Heart left ventricle (tissue), 16 donors: ENCODE results near the gene HIPK2. TPM values are rescaled to one million over a fixed set of nuclear protein-coding genes. Genes with fewer than 3 reads are reported as not detected.

Experiments
- ATAC-seq, 4 donors: fragments of 200-7000 bp; cut with Tn5 transposase; one replicate each; pipeline ENCODE4 v1.9.1; 2020 to 2022; ENCODE audit warnings: moderate library complexity in 4 of 4, mild to moderate bottlenecking in 3 of 4, moderate number of reproducible peaks in 1 of 4
- DNase-seq, 5 donors: peaks; one replicate each; pipeline ENCODE4 v3.0.0-alpha.2; 2020
- H3K27ac ChIP-seq, 12 donors: fragments of 200-600 bp; sonication (generic) in 4 of 12; one replicate each; pipeline versions ENCODE4 v1.5.0 to v1.8.0; 2016 to 2022; ENCODE audit warnings: mild to moderate bottlenecking in 2 of 12
- H3K27me3 ChIP-seq, 9 donors: fragments of 200-600 bp; sonication (generic) in 2 of 9; one replicate each; pipeline versions ENCODE4 v1.5.1 to v1.8.0; 2016 to 2022; ENCODE audit warnings: mild to moderate bottlenecking in 3 of 9
- H3K36me3 ChIP-seq, 9 donors: fragments of 200-600 bp; sonication (generic) in 2 of 9; one replicate each; pipeline versions ENCODE4 v1.5.0 to v1.8.0; 2018 to 2022; ENCODE audit warnings: mild to moderate bottlenecking in 2 of 9
- H3K4me1 ChIP-seq, 12 donors: fragments of 200-600 bp; sonication (generic) in 4 of 12; one replicate each; pipeline versions ENCODE4 v1.5.0 to v1.8.0; 2016 to 2022; ENCODE audit warnings: mild to moderate bottlenecking in 3 of 12
- H3K4me3 ChIP-seq, 12 donors: fragments of 200-600 bp; sonication (generic) in 4 of 12; one replicate each; pipeline versions ENCODE4 v1.5.0 to v1.8.0; 2017 to 2022; ENCODE audit warnings: mild to moderate bottlenecking in 9 of 12, moderate library complexity in 4 of 12
- H3K9me3 ChIP-seq, 12 donors: fragments of 200-600 bp; sonication (generic) in 4 of 12; one replicate each; pipeline versions ENCODE4 v1.5.0 to v1.8.0; 2016 to 2022; ENCODE audit warnings: mild to moderate bottlenecking in 1 of 12
- POLR2A ChIP-seq, 2 donors: fragments of 450-650 bp; IDR thresholded peaks; one replicate each; pipeline ENCODE4 v1.6.1; 2017; ENCODE audit warnings: antibody characterized with exemption in 2 of 2, mild to moderate bottlenecking in 2 of 2, moderate library complexity in 2 of 2
- WGBS, 4 donors: extraction: QIAGEN DNeasy Blood & Tissue Kit in 2 of 4; methylation state at CpG; one replicate each; pipeline versions ENCODE4 v1.1.5 to v1.1.7; 2013 to 2018; 5-methylcytosine and 5-hydroxymethylcytosine counted together
- intact Hi-C, 10 donors: fragments of 100-400 bp; cut with DNase I; formaldehyde crosslinking; loops; one replicate each; pipeline versions ENCODE4 v1.11.1 to v1.14.2; 2022
- polyA plus RNA-seq, 2 donors: library from polyadenylated mRNA; stranded (reverse); fragments of 200-250 nt; gene quantifications; one replicate each; pipeline ENCODE4 v1.2.3, GENCODE V29; 2013
- total RNA-seq, 9 donors: library from RNA; depleted of rRNA in 2 of 9; stranded (reverse); fragments of >200 nt in 2 of 9; fragmentation: NEBNext Ultra II Directional in 3 of 9; extraction: Animal tissue kit (Norgen Biotek cat#: 25700) in 3 of 9; gene quantifications; one replicate each; pipeline versions ENCODE4 v1.1.0 to v1.2.4, GENCODE V29; 2016 to 2023
- TF ChIP-seq, protein P1 (sequence below), 12 donors: fragments of 200-600 bp; sonication (generic) in 4 of 12; IDR thresholded peaks; one replicate each; pipeline versions ENCODE4 v1.5.0 to v1.8.0; 2018 to 2022; ENCODE audit warnings: antibody characterized with exemption in 12 of 12, mild to moderate bottlenecking in 5 of 12
- donor health status: ischemic (EF 13 %, LVEDD 7.1; RV severe dilation, severe dysfunction).
- donor health status: healthy with polysubstance abuse.
- donor health status: DM: no; HTN: yes; CAD: no.
- donor health status: DM: no; HTN: no; CAD: no.
- donor health status: ischemic (EF 25% LVEDD 6.9; RV normal size, moderate dysfunction).
- donor health status: ischemic (EF 25% LVEDD 5.7; RV mildly dilated, moderate dysfunction).
- donor health status: healthy.
- donor health status: DM: yes; HTN: yes; CAD: no.
- donor health status: ischemic (EF 35%, LVEDD 5.7; RV mildly dilated, moderate dysfunction).
- donor health status: nonischemic (EF 11% LVEDD 7.7; RV severe dilation, severe dysfunction).
- donor health status: DM: yes; HTN: yes; CAD: no.
- donor health status: PGD.
- donor health status: ischemic (EF 29% LVEDD 5.4; RV normal size, mild dysfunction).
- donor health status: nonischemic (EF 23%, LVEDD 6.1; RV moderate dilation, normal function).

HIPK2 gene
- total and polyA plus RNA-seq, 11 donors, result 43.2 to 244 (median 143) TPM

DNA sequence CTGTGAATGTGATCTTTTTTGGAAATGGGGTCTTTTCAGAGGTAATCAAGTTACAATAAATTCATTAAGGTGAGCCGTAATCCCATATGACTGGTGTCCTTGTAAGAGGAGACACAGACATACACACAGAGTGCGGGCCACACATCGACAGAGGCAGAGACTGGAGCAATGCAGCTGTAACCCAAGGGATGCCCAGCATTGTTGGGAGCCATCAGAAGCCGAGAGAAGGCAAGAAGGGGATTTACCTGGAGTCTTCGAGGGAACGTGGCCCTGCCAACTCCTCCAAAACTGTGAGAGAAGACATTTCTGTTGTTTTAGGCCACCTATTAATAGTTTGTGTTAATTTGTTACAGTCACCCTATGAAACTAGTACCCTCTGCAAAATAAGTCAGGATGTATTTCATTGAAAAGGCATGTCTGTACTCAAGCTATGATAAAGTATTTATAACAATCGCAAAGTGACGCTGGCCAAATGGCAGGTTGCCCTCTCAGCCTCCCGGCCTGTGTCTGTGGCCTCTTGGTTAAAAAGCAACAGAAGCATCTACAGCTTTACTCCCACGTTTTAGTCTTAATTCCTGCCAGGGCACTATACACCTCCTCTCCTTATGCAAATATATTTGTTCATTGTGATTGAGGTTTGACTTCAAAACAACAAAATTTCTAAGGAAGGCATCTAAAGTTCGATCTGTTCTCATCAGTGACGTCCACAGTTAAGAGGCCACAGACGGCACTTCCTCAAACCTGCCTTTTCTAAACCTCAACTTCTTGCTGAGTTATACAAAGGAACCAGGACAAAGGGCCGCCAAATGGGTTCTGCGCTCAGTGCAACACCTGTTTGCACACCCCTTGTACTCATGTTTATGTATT is 46.8 kb downstream of the HIPK2 start:
- H3K27me3 ChIP-seq, result no peaks in the 10 kb centered on the region
- TF ChIP-seq POLR2A (IDR thresholded peaks at IDR 0.05), result no peak
- TF ChIP-seq, protein P1, sequence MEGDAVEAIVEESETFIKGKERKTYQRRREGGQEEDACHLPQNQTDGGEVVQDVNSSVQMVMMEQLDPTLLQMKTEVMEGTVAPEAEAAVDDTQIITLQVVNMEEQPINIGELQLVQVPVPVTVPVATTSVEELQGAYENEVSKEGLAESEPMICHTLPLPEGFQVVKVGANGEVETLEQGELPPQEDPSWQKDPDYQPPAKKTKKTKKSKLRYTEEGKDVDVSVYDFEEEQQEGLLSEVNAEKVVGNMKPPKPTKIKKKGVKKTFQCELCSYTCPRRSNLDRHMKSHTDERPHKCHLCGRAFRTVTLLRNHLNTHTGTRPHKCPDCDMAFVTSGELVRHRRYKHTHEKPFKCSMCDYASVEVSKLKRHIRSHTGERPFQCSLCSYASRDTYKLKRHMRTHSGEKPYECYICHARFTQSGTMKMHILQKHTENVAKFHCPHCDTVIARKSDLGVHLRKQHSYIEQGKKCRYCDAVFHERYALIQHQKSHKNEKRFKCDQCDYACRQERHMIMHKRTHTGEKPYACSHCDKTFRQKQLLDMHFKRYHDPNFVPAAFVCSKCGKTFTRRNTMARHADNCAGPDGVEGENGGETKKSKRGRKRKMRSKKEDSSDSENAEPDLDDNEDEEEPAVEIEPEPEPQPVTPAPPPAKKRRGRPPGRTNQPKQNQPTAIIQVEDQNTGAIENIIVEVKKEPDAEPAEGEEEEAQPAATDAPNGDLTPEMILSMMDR (IDR thresholded peaks at IDR 0.05), result no peak
- H3K4me3 ChIP-seq, result peak overlapping the region in 3 of 12 donors; percentile 6 to 19 (median 9)
- ATAC-seq (peak; percentile 22 to 60 (median 43)), DNase-seq (peak in 4 of 5 donors; percentile 68 to 80 (median 79))
- intact Hi-C loops, result loop anchor here in 3 of 10 donors (1.0 to 5.0 kb wide), 5 partner anchors 39 to 82 kb away; partner anchors contain the start of gene HIPK2 (in 1 of the 3)
- H3K9me3 ChIP-seq, result no peaks in the 10 kb centered on the region
- peaks cover 0 to 6% (median 0%) of the 10 kb centered on the region in 9 donors for H3K36me3 ChIP-seq
- peaks cover 40 to 96% (median 82%) of the 10 kb centered on the region in 12 donors for H3K4me1 ChIP-seq
- peak overlapping the region; percentile 76 to 97 (median 91) for H3K27ac ChIP-seq
- 29 to 32% (median 30%) methylated on average over 15 of the region's 15 CpGs for WGBS, 4 donors

DNA sequence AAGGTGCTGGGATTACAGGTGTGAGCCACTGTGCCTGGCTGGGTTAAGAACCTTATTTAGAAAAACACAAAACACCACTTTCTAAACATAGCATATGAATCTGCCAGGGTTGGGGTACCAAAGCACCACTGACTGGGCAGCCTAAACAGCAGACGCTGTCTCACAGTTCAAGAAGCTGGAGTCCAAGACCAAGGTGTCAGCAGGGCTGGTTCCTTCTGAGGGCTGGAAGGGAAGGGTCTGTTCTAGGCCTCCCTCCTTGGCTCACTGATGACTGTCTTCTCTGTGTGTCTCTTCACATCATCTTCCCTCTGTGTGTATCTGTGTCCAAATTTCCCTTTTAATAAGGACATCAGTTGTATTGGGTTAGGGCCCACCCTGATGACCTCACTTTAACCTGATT is 49.6 kb downstream of the HIPK2 start:
- no peaks in the 10 kb centered on the region for H3K27me3 ChIP-seq
- DNase-seq (no peak), ATAC-seq (no peak)
- TF ChIP-seq, protein P1 (IDR thresholded peaks at IDR 0.05), result no peak
- no peak for TF ChIP-seq POLR2A (IDR thresholded peaks at IDR 0.05)
- peaks cover 27 to 93% (median 66%) of the 10 kb centered on the region in 12 donors for H3K4me1 ChIP-seq
- intact Hi-C loops, result loop anchor here in 3 of 10 donors (5.0 to 10.0 kb wide), 3 partner anchors 47 to 76 kb away; partner anchors contain the start of gene HIPK2 (in 2 of the 3)
- H3K36me3 ChIP-seq, result peaks cover 0 to 6% (median 0%) of the 10 kb centered on the region in 9 donors
- WGBS, 4 donors, result 85 to 100% (median 96%) methylated on average over 1 of the region's 1 CpG
- no peak overlapping the region for H3K4me3 ChIP-seq
- H3K27ac ChIP-seq, result peak overlapping the region in 10 of 12 donors; percentile 26 to 97 (median 68)
- H3K9me3 ChIP-seq, result no peaks in the 10 kb centered on the region

DNA sequence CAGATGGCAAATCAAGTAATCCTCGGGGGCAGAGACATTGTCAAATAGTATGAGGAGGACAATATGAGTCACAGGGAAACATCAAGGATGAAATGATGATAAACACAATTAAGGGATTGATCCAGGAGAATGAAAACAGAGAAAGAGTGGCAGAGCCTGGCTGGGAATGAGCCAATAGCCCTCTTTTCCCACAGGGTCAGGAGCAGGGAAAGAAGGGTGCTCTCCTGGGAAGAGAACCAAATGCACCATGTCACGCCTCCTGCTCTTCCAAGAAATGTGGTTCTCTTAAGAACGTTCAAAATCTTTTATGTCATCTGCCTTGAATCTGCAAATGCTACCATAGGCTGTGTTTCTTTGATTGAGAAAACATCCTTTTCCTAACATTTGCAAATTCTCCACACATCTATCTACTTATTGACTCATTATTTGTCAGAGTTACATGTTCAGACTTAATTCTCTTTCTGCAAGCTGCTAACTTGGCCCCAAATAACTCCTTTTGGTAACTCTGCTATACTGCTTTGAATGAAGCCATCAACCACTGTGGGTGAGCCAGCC is 50.6 kb downstream of the HIPK2 start:
- 53 to 65% (median 63%) methylated on average over 3 of the region's 3 CpGs for WGBS, 4 donors
- intact Hi-C loops, result loop anchor here in 3 of 10 donors (5.0 to 10.0 kb wide), 3 partner anchors 48 to 75 kb away; partner anchors contain the start of gene HIPK2 (in 2 of the 3)
- Histone ChIP-seq H3K4me3 (no peak overlapping the region), H3K27me3 (no peaks in the 10 kb centered on the region), H3K36me3 (peaks cover 0 to 6% (median 0%) of the 10 kb centered on the region in 9 donors), H3K4me1 (peaks cover 28 to 90% (median 65%) of the 10 kb centered on the region in 12 donors), H3K27ac (peak overlapping the region in 11 of 12 donors; percentile 26 to 97 (median 59)), H3K9me3 (no peaks in the 10 kb centered on the region)
- no peak for ATAC-seq
- TF ChIP-seq POLR2A (IDR thresholded peaks at IDR 0.05), result no peak
- TF ChIP-seq, protein P1 (IDR thresholded peaks at IDR 0.05), result no peak
- no peak for DNase-seq

DNA sequence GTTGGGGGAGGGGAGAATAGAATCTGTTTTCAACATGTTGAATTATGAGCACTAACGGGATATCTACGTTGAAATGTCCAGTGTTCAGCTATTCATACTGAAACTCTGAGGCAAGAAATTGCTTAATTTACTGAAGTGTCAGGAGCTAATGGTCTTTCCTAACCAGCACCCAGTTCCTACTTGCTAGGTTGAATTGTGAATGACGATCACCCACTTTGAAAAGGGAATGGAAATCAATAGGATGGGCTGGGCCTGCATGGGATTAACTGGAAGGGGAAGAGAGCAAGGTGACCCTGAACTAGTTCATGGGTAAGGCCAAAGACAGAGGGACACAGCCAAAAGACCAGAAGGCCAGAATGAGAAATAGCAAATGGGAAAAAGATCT is 51.3 kb downstream of the HIPK2 start:
- WGBS, 4 donors, result 73 to 86% (median 81%) methylated on average over 3 of the region's 3 CpGs
- no peak for ATAC-seq
- H3K27ac ChIP-seq, result peak overlapping the region; percentile 26 to 97 (median 58)

More for the DNA sequence above, 51.3 kb downstream of the HIPK2 start:
- no peak for TF ChIP-seq POLR2A (IDR thresholded peaks at IDR 0.05)
- TF ChIP-seq, protein P1 (IDR thresholded peaks at IDR 0.05), result no peak
- DNase-seq, result no peak
- H3K4me3 ChIP-seq, result no peak overlapping the region
- H3K36me3 ChIP-seq, result peaks cover 0 to 6% (median 0%) of the 10 kb centered on the region in 9 donors
- intact Hi-C loops, result loop anchor here in 3 of 10 donors (5.0 to 10.0 kb wide), 3 partner anchors 48 to 74 kb away; partner anchors contain the start of gene HIPK2 (in 2 of the 3)
- no peaks in the 10 kb centered on the region for H3K27me3 ChIP-seq
- H3K4me1 ChIP-seq, result peaks cover 26 to 90% (median 64%) of the 10 kb centered on the region in 12 donors
- H3K9me3 ChIP-seq, result no peaks in the 10 kb centered on the region
